ENCODE data around the gene LRFN3. TPM values are rescaled to one million over a fixed set of nuclear protein-coding genes. Genes with fewer than 3 reads are reported as not detected.

Gene LRFN3
- total RNA-seq, 1 donor from 2014 or later, result 36.0 TPM

DNA sequence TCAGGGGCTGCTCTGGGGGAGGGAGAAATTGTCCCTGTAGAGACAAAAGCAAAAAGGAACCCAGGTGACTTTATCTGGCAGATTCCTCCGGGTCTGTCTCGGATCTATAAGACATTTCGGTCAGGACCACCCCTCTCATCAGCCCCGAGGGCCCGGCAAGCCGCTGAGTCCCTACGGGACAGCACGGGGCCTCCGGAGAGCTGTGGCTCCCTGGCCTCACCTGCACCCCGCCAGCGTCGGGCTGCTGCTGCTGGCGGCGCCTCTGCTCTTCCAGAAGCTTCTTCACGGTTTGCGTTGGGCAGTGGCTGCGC is 37.7 kb upstream of the LRFN3 start:
- H3K4me3 Mint-ChIP-seq, result peak overlapping the region; percentile 94
- peaks cover 3% of the 10 kb centered on the region for H3K4me1 Mint-ChIP-seq
- H3K36me3 Mint-ChIP-seq (ENCODE audit: low read depth), result no peaks in the 10 kb centered on the region
- no peak for DNase-seq (ENCODE audit: low read depth, low spot score)
- H3K27ac Mint-ChIP-seq (ENCODE audit: unreplicated experiment), result no peak overlapping the region
- TF ChIP-seq, protein P1, sequence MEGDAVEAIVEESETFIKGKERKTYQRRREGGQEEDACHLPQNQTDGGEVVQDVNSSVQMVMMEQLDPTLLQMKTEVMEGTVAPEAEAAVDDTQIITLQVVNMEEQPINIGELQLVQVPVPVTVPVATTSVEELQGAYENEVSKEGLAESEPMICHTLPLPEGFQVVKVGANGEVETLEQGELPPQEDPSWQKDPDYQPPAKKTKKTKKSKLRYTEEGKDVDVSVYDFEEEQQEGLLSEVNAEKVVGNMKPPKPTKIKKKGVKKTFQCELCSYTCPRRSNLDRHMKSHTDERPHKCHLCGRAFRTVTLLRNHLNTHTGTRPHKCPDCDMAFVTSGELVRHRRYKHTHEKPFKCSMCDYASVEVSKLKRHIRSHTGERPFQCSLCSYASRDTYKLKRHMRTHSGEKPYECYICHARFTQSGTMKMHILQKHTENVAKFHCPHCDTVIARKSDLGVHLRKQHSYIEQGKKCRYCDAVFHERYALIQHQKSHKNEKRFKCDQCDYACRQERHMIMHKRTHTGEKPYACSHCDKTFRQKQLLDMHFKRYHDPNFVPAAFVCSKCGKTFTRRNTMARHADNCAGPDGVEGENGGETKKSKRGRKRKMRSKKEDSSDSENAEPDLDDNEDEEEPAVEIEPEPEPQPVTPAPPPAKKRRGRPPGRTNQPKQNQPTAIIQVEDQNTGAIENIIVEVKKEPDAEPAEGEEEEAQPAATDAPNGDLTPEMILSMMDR (conservative IDR thresholded peaks at IDR 0.05), result no peak
- no peaks in the 10 kb centered on the region for H3K9me3 Mint-ChIP-seq
- peaks cover 37% of the 10 kb centered on the region for H3K27me3 Mint-ChIP-seq (ENCODE audit: low read depth)

DNA sequence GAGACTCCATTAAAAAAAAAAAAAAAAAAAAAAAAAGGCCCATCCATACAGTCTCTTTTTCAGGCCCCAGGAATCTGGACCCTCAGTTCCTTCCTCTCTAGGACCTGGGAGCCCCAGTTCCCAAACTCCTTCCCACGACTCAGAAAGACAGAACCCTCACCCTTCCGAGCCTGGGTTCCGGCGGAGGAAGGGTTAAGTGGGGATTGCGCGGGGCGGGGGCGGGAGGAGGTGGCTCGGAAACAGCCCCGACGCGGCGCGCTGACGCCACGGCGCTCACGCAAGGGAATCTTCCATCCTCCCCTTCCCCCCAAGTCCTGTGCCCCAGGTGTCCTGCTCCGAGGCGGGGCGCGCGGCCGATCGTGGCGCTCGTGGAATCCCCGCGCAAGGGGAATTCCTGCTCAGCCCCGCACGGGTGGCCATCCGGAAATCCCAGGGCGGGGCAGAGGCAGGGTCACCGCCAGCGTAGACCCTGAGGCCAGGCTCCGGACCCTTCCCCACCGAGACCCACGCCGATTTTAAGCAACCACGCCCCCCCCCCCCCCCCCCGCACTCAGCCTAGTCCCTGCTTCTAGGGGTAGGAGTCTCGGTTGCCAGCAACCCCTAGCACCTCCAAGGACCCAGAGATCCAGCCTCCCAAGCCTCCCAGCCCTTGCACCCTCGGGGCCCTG is 36.5 kb upstream of the LRFN3 start:
- peak; percentile 47 for DNase-seq (ENCODE audit: low read depth, low spot score)
- Mint-ChIP-seq H3K36me3 (ENCODE audit: low read depth) (no peaks in the 10 kb centered on the region), H3K4me1 (peaks cover 6% of the 10 kb centered on the region), H3K9me3 (no peaks in the 10 kb centered on the region), H3K4me3 (peak overlapping the region; percentile 94), H3K27me3 (ENCODE audit: low read depth) (peaks cover 47% of the 10 kb centered on the region), H3K27ac (ENCODE audit: unreplicated experiment) (no peak overlapping the region)
- TF ChIP-seq, protein P1 (conservative IDR thresholded peaks at IDR 0.05), result no peak

DNA sequence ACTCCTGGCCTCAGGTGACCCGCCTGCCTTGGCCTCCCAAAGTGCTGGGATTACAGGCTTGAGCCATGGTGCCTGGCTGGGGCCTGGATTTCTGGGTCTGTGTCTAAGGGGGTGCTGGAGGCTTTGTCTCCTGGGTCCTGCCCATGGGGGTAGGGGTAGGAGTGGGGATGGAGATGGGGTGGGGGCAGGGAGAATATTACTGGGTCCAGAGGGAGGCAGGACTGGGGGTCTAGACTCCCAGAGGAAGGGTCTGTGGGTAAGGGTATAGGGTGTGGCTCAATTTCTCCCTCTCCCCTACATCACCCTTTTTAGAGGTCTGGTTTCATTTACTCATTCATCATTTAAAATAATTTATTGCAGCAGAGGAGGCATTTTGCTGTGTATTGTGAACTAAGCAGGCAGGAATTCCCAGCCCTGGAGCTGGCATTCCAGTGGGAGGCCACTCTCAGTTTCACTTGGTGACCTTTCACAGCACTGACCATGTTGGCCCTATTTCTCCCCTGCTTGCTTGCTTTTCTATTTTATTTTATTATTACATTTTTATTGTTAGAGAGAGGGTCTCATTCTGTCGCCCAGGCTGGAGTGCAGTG is 35.0 kb upstream of the LRFN3 start:
- Mint-ChIP-seq H3K36me3 (ENCODE audit: low read depth) (no peaks in the 10 kb centered on the region), H3K4me1 (peaks cover 6% of the 10 kb centered on the region), H3K27me3 (ENCODE audit: low read depth) (peaks cover 53% of the 10 kb centered on the region), H3K4me3 (peak overlapping the region; percentile 94), H3K9me3 (no peaks in the 10 kb centered on the region), H3K27ac (ENCODE audit: unreplicated experiment) (no peak overlapping the region)
- DNase-seq (ENCODE audit: low read depth, low spot score), result no peak
- TF ChIP-seq, protein P1 (conservative IDR thresholded peaks at IDR 0.05), result no peak

DNA sequence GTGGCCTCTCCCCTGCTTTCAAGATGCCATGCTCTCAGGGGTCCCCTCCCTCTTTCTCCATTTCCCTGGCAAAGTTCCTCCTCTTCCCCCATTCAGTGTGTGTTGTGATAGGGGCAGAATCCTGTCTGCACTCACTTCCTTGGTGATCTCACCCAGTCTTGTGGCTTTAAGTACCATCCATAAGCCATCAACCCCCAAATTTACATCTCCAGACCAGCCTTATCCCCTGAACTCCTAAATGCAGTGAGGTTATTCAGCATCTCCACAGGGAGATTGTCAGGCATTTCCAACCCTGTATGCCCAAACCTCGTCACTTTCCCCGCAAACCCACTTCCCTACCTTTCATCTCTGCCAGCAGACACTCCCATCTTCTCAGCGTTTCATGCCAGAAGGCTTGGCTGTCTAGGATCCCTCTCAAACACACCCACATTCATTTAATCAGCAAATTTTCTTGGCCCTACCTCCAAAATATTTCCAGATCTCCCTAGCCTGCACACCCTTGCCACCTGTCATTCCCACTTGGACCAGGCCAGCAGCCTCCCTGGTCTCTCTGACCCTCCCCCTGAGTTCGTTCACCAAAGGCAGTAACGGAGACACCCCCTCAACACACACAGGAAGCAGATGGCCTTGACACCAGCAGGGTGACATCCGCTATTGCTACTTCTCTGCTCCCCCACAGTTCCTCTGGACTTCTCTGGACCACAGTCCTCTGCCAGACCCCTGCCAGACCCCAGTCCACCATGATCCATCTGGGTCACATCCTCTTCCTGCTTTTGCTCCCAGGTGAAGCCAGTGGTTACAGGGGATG is 34.1 kb upstream of the LRFN3 start, which contains the start of gene HCST:
Gene HCST, plus strand, starts transcription at position 676 of the 808 bp plus-strand sequence. Its CDS starts 65 bp downstream, at position 741.
- H3K27ac Mint-ChIP-seq (ENCODE audit: unreplicated experiment), result no peak within 1 kb of the TSS
- H3K4me3 Mint-ChIP-seq, result peak within 1 kb of the TSS; percentile 94
- TF ChIP-seq, protein P1 (conservative IDR thresholded peaks at IDR 0.05), result no peak
- H3K36me3 Mint-ChIP-seq (ENCODE audit: low read depth), result no peaks in the 10 kb centered on the region
- H3K9me3 Mint-ChIP-seq, result no peaks in the 10 kb centered on the region
- peaks cover 53% of the 10 kb centered on the region for H3K27me3 Mint-ChIP-seq (ENCODE audit: low read depth)
- peaks cover 6% of the 10 kb centered on the region for H3K4me1 Mint-ChIP-seq
- DNase-seq (ENCODE audit: low read depth, low spot score), result no peak

DNA sequence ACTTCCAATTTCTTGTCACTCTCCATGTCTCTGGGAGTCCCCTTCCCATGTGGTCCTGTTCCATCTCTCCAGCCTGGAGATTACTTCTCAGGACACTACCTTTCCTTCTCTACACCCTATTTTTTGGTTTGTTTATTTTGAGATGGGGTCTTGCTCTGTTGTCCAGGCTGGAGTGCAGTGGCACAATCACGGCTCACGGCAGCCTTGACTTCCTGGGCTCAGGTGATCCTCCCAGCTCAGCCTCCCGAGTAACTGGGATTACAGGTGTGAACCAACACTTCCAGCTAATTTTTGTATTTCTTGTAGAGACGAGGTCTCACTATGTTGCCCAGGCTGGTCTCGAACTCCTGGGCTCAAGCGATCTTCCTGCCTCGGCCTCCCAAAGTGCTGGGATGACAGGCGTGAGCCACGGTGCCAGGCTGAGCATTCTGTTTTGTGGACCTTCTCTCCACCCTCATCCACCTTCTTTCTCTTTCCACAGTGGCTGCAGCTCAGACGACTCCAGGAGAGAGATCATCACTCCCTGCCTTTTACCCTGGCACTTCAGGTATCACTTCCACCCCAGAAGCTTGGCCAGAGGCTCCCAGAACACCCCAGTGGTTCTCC is 33.2 kb upstream of the LRFN3 start:
- Mint-ChIP-seq H3K27me3 (ENCODE audit: low read depth) (peaks cover 53% of the 10 kb centered on the region), H3K4me3 (peak overlapping the region; percentile 74), H3K4me1 (peaks cover 6% of the 10 kb centered on the region), H3K27ac (ENCODE audit: unreplicated experiment) (no peak overlapping the region), H3K36me3 (ENCODE audit: low read depth) (no peaks in the 10 kb centered on the region), H3K9me3 (no peaks in the 10 kb centered on the region)
- DNase-seq (ENCODE audit: low read depth, low spot score), result no peak
- TF ChIP-seq, protein P1 (conservative IDR thresholded peaks at IDR 0.05), result no peak

All from neural crest cell (in vitro differentiated cells).